ENCODE results near the gene STK39. TPM values are rescaled to one million over a fixed set of nuclear protein-coding genes. Genes with fewer than 3 reads are reported as not detected.

STK39 gene
- total RNA-seq, 1 donor from 2014 or later: 15.7 TPM

- no peak overlapping the region for H3K27ac ChIP-seq (ENCODE audit: low read depth, low read length)
- no peak overlapping the region for H3K9ac ChIP-seq (ENCODE audit: low read depth in 1 of 3, low read length in 3 of 3)
- no peaks in the 10 kb centered on the region for H3K36me3 ChIP-seq (ENCODE audit: control insufficient read depth in 3 of 3, insufficient read depth in 3 of 3, low read length in 3 of 3)
- H3K4me1 ChIP-seq (ENCODE audit: control insufficient read depth in 3 of 3, insufficient read depth in 3 of 3, low read length in 3 of 3): no peaks in the 10 kb centered on the region
- peaks cover 0 to 3% (median 0%) of the 10 kb centered on the region in 3 donors for H3K9me3 ChIP-seq (ENCODE audit: control insufficient read depth in 3 of 3, low read length in 3 of 3)
- no peaks in the 10 kb centered on the region for H3K27me3 ChIP-seq (ENCODE audit: control insufficient read depth in 3 of 3, insufficient read depth in 3 of 3, low read length in 3 of 3)
- no peak overlapping the region for H3K4me3 ChIP-seq (ENCODE audit: low read length in 3 of 3)
Observed at GRCh38 chr2:167966937-167967913, 280.2 kb downstream of the STK39 start.

DNA sequence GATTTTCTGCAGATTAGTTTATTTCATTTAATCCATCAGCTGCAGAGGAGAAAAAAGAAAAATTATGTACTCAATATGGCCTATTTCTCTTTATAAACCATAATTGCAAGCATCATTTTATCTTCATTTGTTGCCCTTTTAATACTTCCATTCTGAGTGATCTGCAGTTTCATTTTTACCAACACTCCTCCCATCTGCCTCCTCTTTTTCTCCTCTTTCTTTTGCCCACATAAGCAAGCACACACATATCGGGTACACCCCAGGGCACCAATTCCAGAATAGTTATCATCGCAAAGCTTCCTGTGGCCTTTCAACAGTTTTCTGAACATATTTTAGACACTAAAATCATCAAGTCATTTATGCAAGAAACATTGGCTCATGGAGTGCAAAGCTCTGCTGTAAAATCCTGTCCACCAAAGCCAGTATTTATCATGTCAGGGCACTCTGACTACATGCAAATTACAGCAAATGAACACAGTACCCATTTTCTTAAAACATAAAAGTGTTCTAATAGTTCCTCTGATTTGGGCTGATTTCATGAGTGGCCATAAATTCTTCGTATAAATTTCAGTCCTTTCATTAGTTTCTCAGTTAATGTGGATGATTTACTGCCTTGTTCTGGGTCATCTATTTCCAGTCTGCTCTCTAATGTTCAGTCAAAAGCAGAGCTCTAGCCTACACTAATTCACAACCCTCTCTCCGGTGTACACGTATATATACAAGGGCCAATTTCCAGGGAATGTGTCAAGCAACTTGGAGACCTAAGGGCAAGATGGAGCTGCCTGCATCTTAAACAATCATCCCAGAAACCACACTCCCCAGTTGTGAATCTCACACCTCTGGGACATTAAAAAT is 281.3 kb downstream of the STK39 start:
- no peaks in the 10 kb centered on the region for H3K36me3 ChIP-seq (ENCODE audit: control insufficient read depth in 3 of 3, insufficient read depth in 3 of 3, low read length in 3 of 3)
- H3K9ac ChIP-seq (ENCODE audit: low read depth in 1 of 3, low read length in 3 of 3): no peak overlapping the region
- H3K27me3 ChIP-seq (ENCODE audit: control insufficient read depth in 3 of 3, insufficient read depth in 3 of 3, low read length in 3 of 3): no peaks in the 10 kb centered on the region
- peaks cover 0 to 3% (median 0%) of the 10 kb centered on the region in 3 donors for H3K9me3 ChIP-seq (ENCODE audit: control insufficient read depth in 3 of 3, low read length in 3 of 3)
- no peak overlapping the region for H3K4me3 ChIP-seq (ENCODE audit: low read length in 3 of 3)
- H3K4me1 ChIP-seq (ENCODE audit: control insufficient read depth in 3 of 3, insufficient read depth in 3 of 3, low read length in 3 of 3): no peaks in the 10 kb centered on the region
- no peak overlapping the region for H3K27ac ChIP-seq (ENCODE audit: low read depth, low read length)

- Histone ChIP-seq H3K4me3 (ENCODE audit: low read length in 3 of 3) (no peak overlapping the region), H3K9me3 (ENCODE audit: control insufficient read depth in 3 of 3, low read length in 3 of 3) (no peaks in the 10 kb centered on the region), H3K27ac (ENCODE audit: low read depth, low read length) (no peak overlapping the region), H3K4me1 (ENCODE audit: control insufficient read depth in 3 of 3, insufficient read depth in 3 of 3, low read length in 3 of 3) (no peaks in the 10 kb centered on the region), H3K27me3 (ENCODE audit: control insufficient read depth in 3 of 3, insufficient read depth in 3 of 3, low read length in 3 of 3) (no peaks in the 10 kb centered on the region), H3K36me3 (ENCODE audit: control insufficient read depth in 3 of 3, insufficient read depth in 3 of 3, low read length in 3 of 3) (no peaks in the 10 kb centered on the region), H3K9ac (ENCODE audit: low read depth in 1 of 3, low read length in 3 of 3) (no peak overlapping the region)
Observed at GRCh38 chr2:167964650-167965413, 282.6 kb downstream of the STK39 start.

GRCh38 chr2:167963899-167964649 is 283.3 kb downstream of the STK39 start:
- Histone ChIP-seq H3K27me3 (ENCODE audit: control insufficient read depth in 3 of 3, insufficient read depth in 3 of 3, low read length in 3 of 3) (no peaks in the 10 kb centered on the region), H3K36me3 (ENCODE audit: control insufficient read depth in 3 of 3, insufficient read depth in 3 of 3, low read length in 3 of 3) (no peaks in the 10 kb centered on the region), H3K4me3 (ENCODE audit: low read length in 3 of 3) (no peak overlapping the region), H3K4me1 (ENCODE audit: control insufficient read depth in 3 of 3, insufficient read depth in 3 of 3, low read length in 3 of 3) (no peaks in the 10 kb centered on the region), H3K9me3 (ENCODE audit: control insufficient read depth in 3 of 3, low read length in 3 of 3) (no peaks in the 10 kb centered on the region), H3K27ac (ENCODE audit: low read depth, low read length) (no peak overlapping the region), H3K9ac (ENCODE audit: low read depth in 1 of 3, low read length in 3 of 3) (no peak overlapping the region)

DNA sequence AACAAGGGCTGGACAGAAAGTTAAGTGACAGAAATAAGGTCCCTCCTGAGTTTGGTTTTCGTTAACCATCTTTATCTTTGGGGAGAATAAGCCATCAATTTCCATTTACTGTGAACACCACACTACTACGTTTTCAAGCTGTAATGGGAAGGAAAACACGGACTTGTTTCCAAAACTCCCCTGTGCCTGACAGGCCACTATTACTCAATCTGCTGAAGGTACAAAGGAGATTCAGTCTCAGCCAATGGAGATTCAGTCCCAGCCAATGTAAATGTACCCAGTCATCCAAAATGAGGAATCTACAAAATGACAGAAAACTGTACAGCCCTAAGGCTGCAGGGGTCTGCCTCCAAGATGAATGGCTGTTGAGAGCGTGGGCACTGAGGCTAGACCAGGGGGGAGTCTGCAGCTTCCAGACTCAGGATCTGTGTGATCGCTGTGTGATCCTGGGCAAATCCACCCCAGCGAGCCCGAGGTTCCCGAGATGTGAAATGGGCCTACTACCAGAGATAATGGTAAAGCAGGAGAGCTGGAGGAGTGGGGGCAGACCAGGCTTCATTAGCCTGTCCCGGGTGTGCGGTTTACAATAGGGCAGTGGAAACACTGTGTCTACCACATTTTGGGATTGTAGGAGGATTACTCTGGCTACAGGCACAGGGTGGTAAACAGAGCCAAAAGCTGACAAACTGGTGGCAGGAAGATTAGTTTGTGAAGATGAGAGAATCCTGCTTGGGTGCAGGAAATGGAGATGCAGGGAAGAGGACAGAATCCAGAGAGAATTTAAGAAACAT is 284.8 kb downstream of the STK39 start:
- Histone ChIP-seq H3K27me3 (ENCODE audit: control insufficient read depth in 3 of 3, insufficient read depth in 3 of 3, low read length in 3 of 3) (no peaks in the 10 kb centered on the region), H3K36me3 (ENCODE audit: control insufficient read depth in 3 of 3, insufficient read depth in 3 of 3, low read length in 3 of 3) (no peaks in the 10 kb centered on the region), H3K4me3 (ENCODE audit: low read length in 3 of 3) (no peak overlapping the region), H3K9me3 (ENCODE audit: control insufficient read depth in 3 of 3, low read length in 3 of 3) (no peaks in the 10 kb centered on the region), H3K27ac (ENCODE audit: low read depth, low read length) (no peak overlapping the region), H3K9ac (ENCODE audit: low read depth in 1 of 3, low read length in 3 of 3) (no peak overlapping the region), H3K4me1 (ENCODE audit: control insufficient read depth in 3 of 3, insufficient read depth in 3 of 3, low read length in 3 of 3) (no peaks in the 10 kb centered on the region)

GRCh38 chr2:167961536-167962048 is 285.8 kb downstream of the STK39 start:
- H3K27ac ChIP-seq (ENCODE audit: low read depth, low read length): no peak overlapping the region
- no peak overlapping the region for H3K4me3 ChIP-seq (ENCODE audit: low read length in 3 of 3)
- H3K4me1 ChIP-seq (ENCODE audit: control insufficient read depth in 3 of 3, insufficient read depth in 3 of 3, low read length in 3 of 3): no peaks in the 10 kb centered on the region
- H3K36me3 ChIP-seq (ENCODE audit: control insufficient read depth in 3 of 3, insufficient read depth in 3 of 3, low read length in 3 of 3): no peaks in the 10 kb centered on the region
- H3K27me3 ChIP-seq (ENCODE audit: control insufficient read depth in 3 of 3, insufficient read depth in 3 of 3, low read length in 3 of 3): no peaks in the 10 kb centered on the region
- no peaks in the 10 kb centered on the region for H3K9me3 ChIP-seq (ENCODE audit: control insufficient read depth in 3 of 3, low read length in 3 of 3)
- H3K9ac ChIP-seq (ENCODE audit: low read depth in 1 of 3, low read length in 3 of 3): no peak overlapping the region

DNA sequence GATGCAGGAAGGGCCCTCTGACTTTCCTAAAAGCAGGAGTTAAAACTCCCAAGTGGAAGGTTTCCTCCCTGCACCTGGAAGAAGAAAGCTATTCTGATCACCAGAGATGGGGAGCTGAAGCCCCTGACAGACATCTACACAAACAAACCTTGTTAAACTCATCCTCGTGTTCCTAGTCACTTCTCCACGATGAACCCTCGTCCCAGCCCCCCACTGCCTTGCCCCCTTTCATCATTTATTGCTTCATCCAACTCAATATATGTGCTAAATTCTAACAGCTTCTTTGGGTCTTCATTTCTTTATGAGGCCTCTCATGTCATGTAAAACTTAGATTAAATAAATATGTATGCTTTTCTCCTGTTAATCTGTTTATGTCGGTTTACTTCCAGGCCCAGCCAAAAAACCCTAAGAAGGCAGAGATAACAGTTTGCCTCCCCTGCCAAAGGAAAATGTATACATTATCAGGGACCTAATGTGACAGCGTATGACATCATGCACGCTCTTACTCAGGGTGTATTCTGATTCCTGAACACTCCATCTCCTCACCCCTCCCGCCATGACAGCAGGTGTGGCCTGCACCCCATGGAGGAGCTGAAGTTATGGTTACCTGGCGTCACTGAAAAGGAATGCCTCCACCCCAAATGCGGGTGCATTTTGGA is 287.2 kb downstream of the STK39 start:
- Histone ChIP-seq H3K9ac (ENCODE audit: low read depth in 1 of 3, low read length in 3 of 3) (no peak overlapping the region), H3K4me1 (ENCODE audit: control insufficient read depth in 3 of 3, insufficient read depth in 3 of 3, low read length in 3 of 3) (no peaks in the 10 kb centered on the region), H3K36me3 (ENCODE audit: control insufficient read depth in 3 of 3, insufficient read depth in 3 of 3, low read length in 3 of 3) (no peaks in the 10 kb centered on the region), H3K9me3 (ENCODE audit: control insufficient read depth in 3 of 3, low read length in 3 of 3) (no peaks in the 10 kb centered on the region), H3K27me3 (ENCODE audit: control insufficient read depth in 3 of 3, insufficient read depth in 3 of 3, low read length in 3 of 3) (no peaks in the 10 kb centered on the region), H3K27ac (ENCODE audit: low read depth, low read length) (no peak overlapping the region), H3K4me3 (ENCODE audit: low read length in 3 of 3) (no peak overlapping the region)

- H3K9me3 ChIP-seq (ENCODE audit: control insufficient read depth in 3 of 3, low read length in 3 of 3): no peaks in the 10 kb centered on the region
- H3K4me1 ChIP-seq (ENCODE audit: control insufficient read depth in 3 of 3, insufficient read depth in 3 of 3, low read length in 3 of 3): no peaks in the 10 kb centered on the region
- H3K27ac ChIP-seq (ENCODE audit: low read depth, low read length): no peak overlapping the region
- H3K9ac ChIP-seq (ENCODE audit: low read depth in 1 of 3, low read length in 3 of 3): no peak overlapping the region
- no peaks in the 10 kb centered on the region for H3K36me3 ChIP-seq (ENCODE audit: control insufficient read depth in 3 of 3, insufficient read depth in 3 of 3, low read length in 3 of 3)
- H3K27me3 ChIP-seq (ENCODE audit: control insufficient read depth in 3 of 3, insufficient read depth in 3 of 3, low read length in 3 of 3): no peaks in the 10 kb centered on the region
- no peak overlapping the region for H3K4me3 ChIP-seq (ENCODE audit: low read length in 3 of 3)
Observed at GRCh38 chr2:167957662-167958061, 289.7 kb downstream of the STK39 start.
